Measurements from ENCODE around the gene ARHGEF17.

ARHGEF17 gene

DNA sequence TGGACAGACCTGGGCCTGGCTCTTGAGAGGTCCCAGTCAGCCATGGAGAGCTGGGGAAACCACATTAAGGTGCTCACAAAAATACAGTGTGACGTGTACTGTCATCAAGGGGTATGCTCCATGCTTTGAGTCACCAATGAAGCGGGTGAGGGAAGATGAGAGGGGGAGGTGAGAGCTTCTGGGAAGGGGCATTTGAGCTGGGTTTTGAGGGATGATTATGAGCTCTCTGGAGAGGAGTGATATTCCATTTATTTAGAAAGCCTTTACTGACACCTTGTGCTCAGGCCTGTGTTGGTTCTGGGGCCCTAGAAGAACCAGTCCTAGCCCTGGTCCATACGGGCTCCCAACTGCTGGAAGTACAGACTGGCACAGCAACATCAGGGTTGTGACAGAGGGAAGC, 10.4 kb upstream of the ARHGEF17 start:
- TF ChIP-seq, protein P1, sequence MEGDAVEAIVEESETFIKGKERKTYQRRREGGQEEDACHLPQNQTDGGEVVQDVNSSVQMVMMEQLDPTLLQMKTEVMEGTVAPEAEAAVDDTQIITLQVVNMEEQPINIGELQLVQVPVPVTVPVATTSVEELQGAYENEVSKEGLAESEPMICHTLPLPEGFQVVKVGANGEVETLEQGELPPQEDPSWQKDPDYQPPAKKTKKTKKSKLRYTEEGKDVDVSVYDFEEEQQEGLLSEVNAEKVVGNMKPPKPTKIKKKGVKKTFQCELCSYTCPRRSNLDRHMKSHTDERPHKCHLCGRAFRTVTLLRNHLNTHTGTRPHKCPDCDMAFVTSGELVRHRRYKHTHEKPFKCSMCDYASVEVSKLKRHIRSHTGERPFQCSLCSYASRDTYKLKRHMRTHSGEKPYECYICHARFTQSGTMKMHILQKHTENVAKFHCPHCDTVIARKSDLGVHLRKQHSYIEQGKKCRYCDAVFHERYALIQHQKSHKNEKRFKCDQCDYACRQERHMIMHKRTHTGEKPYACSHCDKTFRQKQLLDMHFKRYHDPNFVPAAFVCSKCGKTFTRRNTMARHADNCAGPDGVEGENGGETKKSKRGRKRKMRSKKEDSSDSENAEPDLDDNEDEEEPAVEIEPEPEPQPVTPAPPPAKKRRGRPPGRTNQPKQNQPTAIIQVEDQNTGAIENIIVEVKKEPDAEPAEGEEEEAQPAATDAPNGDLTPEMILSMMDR (IDR thresholded peaks at IDR 0.05) = no peak

DNA sequence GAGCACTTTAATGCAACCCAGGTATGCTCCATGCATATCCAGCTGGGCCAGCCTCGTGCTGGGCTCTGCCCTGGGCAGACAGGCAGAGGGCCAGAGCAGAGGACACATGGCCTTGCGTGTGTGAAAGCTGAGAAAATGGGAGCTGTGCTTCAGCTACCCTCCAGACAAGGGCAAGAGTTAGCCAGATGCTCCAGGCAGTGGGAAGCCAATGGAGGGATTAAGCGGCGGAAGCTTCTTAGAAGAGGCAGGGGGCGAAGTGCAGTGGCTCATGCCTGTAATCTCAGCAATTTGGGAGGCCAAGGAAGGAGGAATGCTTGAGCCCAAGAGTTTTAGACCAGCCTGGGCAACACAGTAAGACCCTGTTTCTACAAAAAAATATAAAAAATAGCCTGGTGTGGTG, 9.8 kb upstream of the ARHGEF17 start:
- TF ChIP-seq, protein P1 (IDR thresholded peaks at IDR 0.05) = no peak

DNA sequence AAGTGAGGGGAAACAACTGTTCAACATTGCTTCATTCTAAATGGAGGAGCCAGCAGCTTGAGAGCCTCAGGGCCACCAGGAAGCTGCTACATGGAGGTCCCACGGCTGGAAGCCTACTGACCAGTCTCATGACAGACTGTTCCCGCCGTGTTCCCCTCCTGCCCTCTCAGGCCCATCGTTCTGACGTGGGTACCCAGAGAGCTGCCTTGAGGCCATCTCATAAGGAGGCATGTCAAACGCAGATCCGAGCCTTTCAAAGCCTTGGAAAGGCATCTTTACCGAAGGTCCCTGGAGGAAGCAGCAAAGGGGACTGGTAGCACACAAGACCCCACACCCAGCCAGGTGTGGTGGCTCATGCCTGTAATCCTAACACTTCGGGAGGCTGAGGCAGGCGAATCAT, 8.3 kb upstream of the ARHGEF17 start:
- TF ChIP-seq, protein P1 (IDR thresholded peaks at IDR 0.05) = no peak

DNA sequence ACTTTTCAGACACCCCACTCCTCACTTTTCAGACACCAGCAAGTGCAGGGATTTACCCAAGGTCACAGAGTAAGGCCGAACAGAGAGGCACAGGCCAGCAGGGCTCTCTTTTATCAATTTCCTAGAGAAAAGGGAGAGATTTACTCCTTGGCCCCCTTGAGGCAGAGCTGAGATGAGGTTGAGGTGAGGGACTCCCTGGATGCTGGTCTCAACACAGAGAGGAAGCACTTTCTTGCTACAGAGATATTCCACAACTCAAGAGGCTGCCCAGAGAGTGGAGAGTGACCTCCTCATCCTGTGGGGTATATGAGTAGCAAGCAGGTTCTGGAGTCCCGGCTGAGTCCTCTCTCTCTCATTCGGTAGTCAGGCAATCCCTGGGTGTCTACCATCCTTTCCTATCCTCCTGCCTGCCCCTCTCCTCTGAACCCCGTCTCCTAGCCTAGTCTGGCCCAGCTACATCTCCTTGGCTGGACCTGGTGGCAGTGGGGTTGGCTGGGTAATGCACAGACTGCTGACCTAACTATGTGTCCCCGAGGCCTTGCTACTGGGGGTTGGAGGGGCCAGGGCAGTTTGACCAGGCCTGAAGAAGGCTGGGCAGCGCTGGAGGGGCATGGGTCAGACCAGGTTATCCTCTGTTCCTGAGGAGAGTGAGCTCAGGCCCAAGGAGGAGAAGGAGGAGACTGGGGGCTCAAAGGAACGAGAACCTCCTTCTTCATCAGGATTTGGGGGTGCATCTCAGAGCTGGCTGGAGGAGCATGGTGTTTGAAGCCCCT, 1.8 kb upstream of the ARHGEF17 start:
- TF ChIP-seq, protein P1 (IDR thresholded peaks at IDR 0.05) = no peak

DNA sequence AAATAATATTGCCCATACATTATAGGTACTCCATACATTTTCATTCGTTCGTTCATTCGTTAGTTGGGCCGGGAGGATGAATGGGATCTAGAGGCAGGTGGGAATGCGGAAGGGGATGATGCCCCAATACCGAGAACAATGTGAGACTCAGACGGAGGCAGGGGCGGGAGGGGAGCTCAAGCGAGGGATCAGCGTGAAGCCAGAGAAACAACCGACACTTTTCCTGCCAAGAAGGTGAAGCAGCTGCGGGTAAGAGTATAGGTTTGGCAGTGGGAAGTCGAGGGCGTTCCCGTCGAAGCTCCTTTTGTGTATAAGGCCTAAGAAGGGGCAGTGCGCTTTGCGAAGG, 1.1 kb upstream of the ARHGEF17 start:
- TF ChIP-seq, protein P1 (IDR thresholded peaks at IDR 0.05) = no peak

DNA sequence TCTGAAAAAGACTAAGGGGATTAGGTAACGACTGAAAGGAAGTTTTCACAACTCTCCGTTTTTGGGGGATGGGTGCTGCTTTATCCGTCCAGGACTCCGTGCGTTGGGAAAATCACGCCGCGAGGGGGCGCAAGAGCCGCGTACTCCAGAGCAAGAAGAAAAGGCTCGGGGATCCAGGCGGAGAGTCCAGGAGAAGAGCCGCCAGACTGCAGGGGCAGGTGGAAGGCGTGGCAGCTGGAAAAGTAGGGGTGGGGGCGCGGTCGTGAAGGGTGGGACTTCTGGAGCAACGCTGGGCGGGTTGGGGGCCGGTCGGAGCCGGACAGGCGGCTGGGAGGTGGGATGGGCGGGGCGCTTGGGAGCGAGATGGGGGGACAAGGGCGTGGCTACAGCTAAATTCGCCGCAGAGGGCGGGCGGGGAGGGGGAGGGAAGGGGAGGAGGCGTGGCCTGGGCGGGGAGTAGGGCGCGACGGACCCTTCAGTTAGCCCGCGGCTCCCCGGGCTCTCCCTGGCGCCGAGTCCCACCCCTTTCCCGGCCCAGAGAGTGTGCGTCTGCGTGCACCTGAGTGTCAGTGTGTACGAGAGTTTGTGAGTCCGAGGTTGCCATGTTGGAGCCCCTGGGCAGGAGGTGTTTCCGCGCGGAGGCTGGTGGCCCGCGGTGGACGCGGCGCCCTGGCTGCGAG, 613 bp upstream of the ARHGEF17 start:
- TF ChIP-seq, protein P1 (IDR thresholded peaks at IDR 0.05) = peak; percentile 84

DNA sequence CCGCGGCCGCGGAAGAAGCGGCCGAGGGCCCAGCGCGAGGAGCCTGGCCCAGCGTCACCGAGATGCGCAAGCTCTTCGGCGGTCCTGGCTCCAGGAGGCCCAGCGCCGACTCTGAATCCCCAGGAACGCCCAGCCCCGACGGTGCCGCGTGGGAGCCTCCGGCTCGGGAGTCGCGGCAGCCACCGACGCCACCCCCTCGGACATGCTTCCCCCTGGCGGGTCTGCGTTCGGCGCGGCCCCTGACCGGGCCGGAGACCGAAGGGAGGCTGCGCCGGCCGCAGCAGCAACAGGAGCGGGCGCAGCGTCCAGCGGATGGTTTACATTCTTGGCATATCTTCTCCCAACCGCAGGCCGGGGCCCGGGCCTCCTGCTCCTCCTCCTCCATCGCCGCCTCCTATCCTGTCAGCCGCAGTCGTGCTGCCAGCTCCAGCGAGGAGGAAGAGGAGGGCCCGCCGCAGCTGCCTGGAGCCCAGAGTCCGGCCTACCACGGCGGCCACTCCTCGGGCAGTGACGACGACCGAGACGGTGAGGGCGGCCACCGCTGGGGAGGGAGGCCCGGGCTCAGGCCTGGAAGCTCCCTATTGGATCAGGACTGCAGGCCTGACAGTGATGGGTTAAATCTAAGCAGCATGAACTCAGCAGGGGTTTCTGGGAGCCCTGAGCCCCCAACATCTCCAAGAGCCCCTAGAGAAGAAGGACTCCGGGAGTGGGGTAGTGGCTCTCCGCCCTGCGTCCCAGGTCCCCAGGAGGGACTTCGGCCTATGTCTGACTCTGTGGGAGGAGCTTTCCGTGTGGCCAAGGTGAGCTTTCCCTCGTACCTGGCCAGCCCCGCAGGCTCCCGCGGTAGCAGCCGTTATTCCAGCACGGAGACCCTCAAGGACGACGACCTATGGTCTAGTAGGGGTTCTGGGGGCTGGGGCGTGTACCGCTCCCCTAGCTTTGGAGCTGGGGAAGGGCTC, 1.2 kb downstream of the ARHGEF17 start:
- TF ChIP-seq, protein P1 (IDR thresholded peaks at IDR 0.05) = no peak

Data from LNCAP (cell line).